H54 (cell line): ENCODE data around the gene JARID2.
"Not testable (repeated sequence)": the region's sequence is repeated elsewhere in the genome, so short reads cannot be mapped to it uniquely, and the experiment has no call there.

Experiments used
- DNase-seq: peaks from one replicate; pipeline ENCODE4 v3.0.0; 2011; ENCODE audit warnings: low spot score, mixed read lengths; ENCODE audit not compliant: insufficient read length
- FAIRE-seq: peaks from 3 replicates; lab custom pipeline; 2011; peaks lifted over from hg19 to GRCh38; lab: Jason Lieb, UNC
- POLR2A ChIP-seq: IDR thresholded peaks from 2 replicates; pipeline ENCODE4 v1.6.1; 2011; ENCODE audit warnings: low read depth, mild to moderate bottlenecking, low read length

The JARID2 gene

DNA sequence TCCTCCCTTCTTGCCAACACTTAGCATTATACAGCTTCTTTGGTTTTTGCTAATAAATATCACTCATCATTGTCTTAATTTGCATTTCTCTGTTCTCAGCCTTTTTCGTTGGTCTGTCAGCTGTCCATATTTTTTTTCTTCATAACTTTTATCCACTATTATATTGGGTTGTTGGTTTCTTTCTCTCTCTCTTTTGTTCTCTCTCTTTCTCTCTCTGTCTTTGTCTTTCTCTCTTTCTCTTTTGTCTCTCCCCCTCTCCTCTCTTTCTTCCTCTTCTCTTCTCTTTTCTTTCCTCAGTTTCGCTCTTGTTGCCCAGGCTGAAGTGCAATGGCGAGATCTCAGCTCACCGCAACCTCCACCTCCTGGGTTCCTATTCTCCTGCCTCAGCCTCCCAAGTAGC lies 36.5 kb downstream of the JARID2 start:
- TF ChIP-seq POLR2A: no peak
- no peak for DNase-seq
- no peak for FAIRE-seq

DNA sequence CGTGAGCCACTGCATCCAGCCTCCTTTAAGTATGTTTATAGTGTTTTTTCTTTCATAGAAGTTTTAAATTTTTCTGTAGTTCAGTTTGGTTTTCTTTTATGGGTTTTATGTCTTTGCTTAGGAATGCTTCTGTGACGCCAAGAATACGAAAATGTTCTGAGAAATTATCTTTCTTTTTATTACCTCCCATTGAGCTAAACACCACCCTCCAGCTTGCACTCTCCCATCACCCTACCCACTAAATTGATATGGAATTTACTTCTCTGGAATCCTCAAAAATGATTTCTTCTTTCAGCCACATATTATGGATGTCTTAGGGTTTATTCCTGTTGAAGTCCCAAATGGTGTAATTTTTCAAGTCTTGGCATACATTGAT lies 38.1 kb downstream of the JARID2 start:
- DNase-seq (no peak), FAIRE-seq (no peak)

DNA sequence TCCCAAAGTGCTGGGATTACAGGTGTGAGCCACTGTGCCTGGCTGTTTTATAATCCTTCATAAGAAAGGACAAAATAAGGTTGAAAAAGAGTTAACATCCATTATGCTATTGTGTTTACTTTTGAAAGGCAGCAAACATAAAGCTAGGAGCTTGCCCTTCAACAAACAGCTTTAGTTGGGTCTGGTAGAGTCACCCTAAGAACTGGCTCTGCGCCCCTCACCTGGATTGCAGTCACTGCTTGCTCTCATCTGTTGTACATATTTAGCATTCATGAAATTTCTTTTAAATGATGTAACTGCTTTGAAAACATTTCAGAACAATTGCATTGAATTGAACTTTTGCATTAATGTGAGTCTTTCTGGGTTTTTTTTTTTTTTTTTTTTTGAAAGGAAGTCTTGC lies 38.9 kb downstream of the JARID2 start:
- no peak for TF ChIP-seq POLR2A
- peak; percentile 46 for DNase-seq
- FAIRE-seq: peak; percentile 50

More for the DNA sequence above, 38.1 kb downstream of the JARID2 start:
- no peak for TF ChIP-seq POLR2A

DNA sequence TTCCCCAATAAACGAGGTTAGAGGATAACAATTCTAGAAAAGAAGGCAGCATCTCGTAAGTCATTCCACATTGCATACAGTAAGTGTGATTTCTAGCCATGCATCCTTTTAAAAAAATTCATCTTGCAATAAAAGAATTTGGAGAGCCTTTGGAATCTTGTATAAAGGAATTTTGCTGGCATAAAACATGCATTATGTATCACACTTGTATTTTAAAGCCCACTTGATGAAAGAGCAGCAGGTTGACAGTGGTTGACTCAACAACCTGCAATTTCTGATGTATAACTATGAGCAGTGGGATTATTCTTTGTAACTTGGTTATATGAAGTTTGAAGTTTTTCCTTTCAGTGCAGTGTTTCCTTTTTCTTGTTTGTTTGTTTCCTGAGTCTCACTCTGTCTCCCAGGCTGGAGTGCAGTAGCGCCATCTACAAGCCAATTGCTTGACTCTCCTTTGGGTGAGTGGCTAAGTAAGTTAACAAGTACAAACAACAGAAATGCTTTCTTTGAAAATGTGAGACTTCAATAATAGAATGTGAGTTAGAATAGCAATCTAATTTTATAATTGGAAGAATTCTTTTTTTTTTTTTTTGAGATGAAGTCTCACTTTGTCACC lies 39.9 kb downstream of the JARID2 start:
- no peak for FAIRE-seq
- no peak for TF ChIP-seq POLR2A
- DNase-seq: no peak

DNA sequence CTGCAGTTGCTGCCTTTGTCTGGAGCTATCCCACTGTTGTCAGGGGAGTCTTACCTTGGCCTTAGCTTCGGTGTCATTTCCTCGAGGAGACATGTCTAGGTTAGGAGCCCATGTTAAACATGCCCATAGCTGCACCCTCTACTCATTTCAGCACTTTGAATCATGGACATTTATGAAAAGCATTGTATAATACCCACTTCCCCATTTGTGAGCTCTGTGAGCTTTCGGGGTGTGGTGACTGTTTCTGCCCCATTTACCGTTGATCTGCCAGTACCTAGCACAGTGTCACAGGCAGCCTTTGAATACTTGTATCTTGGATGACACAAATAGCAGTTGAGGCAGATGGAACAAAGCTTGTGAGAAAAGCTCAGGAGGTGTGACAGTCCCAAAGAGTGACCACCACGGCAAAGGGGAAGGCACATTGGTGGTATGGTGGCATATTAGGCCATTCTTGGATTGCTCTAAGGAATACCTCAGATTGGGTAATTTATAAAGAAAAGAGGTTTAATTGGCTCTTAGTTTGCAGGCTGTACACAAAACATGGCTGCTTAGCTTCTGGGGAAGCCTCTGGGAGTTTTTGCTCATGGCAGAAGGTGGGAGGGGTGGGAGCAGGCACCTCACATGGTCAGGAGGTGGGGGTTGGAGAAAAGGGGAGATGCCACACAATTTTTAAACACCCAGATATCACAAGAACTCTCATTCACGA lies 42.0 kb downstream of the JARID2 start:
- no peak for TF ChIP-seq POLR2A
- DNase-seq: no peak
- FAIRE-seq: no peak

- no peak for FAIRE-seq
- no peak for DNase-seq
- TF ChIP-seq POLR2A: no peak
Measured at GRCh38 chr6:15288856-15289255, 43.0 kb downstream of the JARID2 start.

- peak; percentile 6 for FAIRE-seq
- not testable (repeated sequence) for DNase-seq
Measured at GRCh38 chr6:15289456-15289855, 43.6 kb downstream of the JARID2 start.

- DNase-seq (no peak), FAIRE-seq (no peak)
- TF ChIP-seq POLR2A: no peak
Measured at GRCh38 chr6:15290067-15290680, 44.3 kb downstream of the JARID2 start.

DNA sequence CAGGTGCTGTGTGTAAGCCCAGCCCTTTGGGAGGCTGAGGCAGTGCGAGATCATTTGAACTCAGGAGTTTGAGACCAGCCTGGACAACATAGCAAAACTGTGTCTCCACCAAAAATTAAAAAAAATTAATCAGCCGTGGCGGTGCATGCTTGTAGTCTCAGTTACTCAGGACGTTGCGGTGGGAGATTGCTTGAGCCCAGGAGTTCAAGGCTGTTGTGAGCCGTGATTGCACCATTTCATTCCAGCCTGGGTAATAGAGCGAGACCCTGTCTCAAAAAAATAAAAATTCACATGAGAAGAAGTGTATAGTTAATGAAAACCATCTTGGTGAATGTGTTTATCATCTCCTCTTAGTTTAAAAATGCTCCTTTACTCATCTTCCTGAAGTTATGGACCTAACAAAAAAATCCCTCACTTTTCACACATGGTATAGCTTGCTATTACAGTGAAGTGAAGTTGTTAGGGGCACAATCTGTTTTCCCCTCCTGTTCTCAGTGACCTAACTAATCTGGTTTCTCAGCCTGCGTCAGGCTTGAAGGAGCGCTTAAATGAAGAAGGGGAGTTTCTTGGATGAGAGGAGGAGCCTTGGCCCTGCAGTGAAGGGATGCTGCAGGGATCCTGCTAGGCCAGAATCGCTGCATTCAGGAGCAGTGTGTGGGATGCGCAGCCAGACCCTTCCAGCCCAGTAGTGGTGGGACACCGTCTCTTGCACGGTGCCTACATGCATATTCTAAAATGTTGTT lies 45.3 kb downstream of the JARID2 start:
- DNase-seq (no peak), FAIRE-seq (no peak)
- TF ChIP-seq POLR2A: no peak

GRCh38 chr6:15292721-15293302 lies 46.9 kb downstream of the JARID2 start:
- FAIRE-seq (no peak), DNase-seq (no peak)
- TF ChIP-seq POLR2A: no peak

GRCh38 chr6:15293674-15294073 lies 47.8 kb downstream of the JARID2 start:
- DNase-seq: no peak
- no peak for FAIRE-seq
- no peak for TF ChIP-seq POLR2A

GRCh38 chr6:15294504-15294903 lies 48.6 kb downstream of the JARID2 start:
- no peak for TF ChIP-seq POLR2A
- no peak for FAIRE-seq
- no peak for DNase-seq

DNA sequence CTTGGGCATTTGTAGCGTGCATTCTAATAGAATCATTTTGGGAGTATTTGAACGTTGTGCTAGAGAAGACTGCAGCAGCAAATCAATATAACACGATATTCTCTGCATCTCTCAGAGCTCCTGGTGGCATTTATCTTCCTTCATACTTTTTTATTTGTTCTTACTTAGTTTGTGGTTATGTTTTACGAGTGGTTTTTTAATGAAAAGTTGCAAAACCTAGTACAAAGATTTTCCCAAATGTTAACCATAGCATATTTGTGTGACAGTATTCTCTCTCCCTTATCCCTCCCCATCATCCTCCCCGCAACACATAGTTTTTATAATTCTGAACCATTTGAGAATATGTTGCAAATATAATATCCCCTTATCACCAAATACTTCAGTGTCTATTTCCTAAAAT lies 50.4 kb downstream of the JARID2 start:
- no peak for DNase-seq
- no peak for TF ChIP-seq POLR2A
- no peak for FAIRE-seq

DNA sequence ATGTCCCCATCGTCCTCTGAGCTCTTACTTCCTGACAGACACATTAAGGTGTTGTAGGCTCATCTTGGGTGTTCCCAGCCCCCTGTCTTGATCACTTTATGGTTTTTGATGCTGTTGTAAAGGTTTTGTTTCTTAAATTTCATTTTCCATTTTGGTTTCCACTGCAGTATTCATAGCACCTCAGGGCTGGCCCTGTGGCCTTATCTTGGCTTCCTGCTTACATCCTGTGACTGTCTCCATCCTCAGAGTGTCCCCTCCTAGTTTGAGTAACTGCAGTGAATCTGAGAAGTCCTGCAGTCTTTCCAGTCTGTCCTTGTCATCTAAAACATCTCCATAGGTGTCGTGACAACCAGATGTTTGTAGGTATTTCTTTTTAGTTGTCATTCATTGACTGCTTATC lies 50.9 kb downstream of the JARID2 start:
- TF ChIP-seq POLR2A: no peak
- FAIRE-seq: no peak

DNA sequence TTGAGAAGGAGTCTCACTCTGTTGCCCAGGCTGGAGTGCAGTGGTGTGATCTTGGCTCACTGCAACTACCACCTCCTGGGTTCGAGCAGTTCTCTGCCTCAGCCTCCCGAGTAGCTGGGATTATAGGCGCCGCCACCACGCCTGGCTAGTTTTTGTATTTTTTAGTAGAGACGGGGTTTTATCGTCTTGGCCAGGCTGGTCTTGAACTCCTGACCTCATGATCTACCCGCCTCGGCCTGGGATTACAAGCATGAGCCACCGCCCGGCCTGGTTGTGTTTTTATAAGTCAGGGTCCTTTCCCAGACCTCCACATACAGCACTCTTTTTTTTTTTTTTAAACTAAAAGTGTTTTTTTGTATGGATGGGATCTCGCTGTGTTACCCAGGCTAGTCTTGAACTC lies 51.3 kb downstream of the JARID2 start:
- FAIRE-seq, DNase-seq: not testable (repeated sequence)

More for the DNA sequence above, 50.9 kb downstream of the JARID2 start:
- DNase-seq: no peak
